ENCODE measurements around the gene ADAMTS18. TPM values are rescaled to one million over a fixed set of nuclear protein-coding genes. Genes with fewer than 3 reads are reported as not detected.
"Not testable (repeated sequence)": the region's sequence is repeated elsewhere in the genome, so short reads cannot be mapped to it uniquely, and the experiment has no call there.

ADAMTS18 gene
- 0.75 TPM for polyA plus RNA-seq (2013, experiment 1 of 2)
- 0.19 TPM for polyA plus RNA-seq (2013, experiment 2 of 2)

GRCh38 chr16:77434530-77435271 is at the start of gene ADAMTS18:
ADAMTS18 (minus strand) TSS chr16:77435034; CDS start chr16:77434695, 339 bp downstream.
- Histone ChIP-seq H3K9me3 (ENCODE audit: insufficient read depth, low read depth, low read length) (no peaks in the 10 kb centered on the region), H3K9ac (ENCODE audit: low read depth, low read length) (peak within 1 kb of the TSS; percentile 27; the same call in 1 of the 2 replicates), H3K36me3 (ENCODE audit: insufficient read depth, low read length) (no peaks in the 10 kb centered on the region), H3K4me3 (ENCODE audit: low read length) (peak within 1 kb of the TSS; percentile 62), H3K4me1 (ENCODE audit: insufficient read depth, low read length) (peaks cover 4% of the 10 kb centered on the region; the same call in 1 of the 2 replicates), H3K27ac (ENCODE audit: low read depth, low read length) (no peak within 1 kb of the TSS), H3K27me3 (ENCODE audit: insufficient read depth, low read length) (peaks cover 68% of the 10 kb centered on the region)
- under 1% methylated on average over 92 of the region's 92 CpGs for WGBS

GRCh38 chr16:77480681-77481315 is 46.0 kb upstream of the ADAMTS18 start:
- no peaks in the 10 kb centered on the region for H3K9me3 ChIP-seq (ENCODE audit: insufficient read depth, low read depth, low read length)
- no peak overlapping the region for H3K9ac ChIP-seq (ENCODE audit: low read depth, low read length)
- no peaks in the 10 kb centered on the region for H3K36me3 ChIP-seq (ENCODE audit: insufficient read depth, low read length)
- 95% methylated on average over 3 of the region's 3 CpGs for whole genome bisulfite sequencing
- H3K27ac ChIP-seq (ENCODE audit: low read depth, low read length): no peak overlapping the region
- H3K4me3 ChIP-seq (ENCODE audit: low read length): no peak overlapping the region
- no peaks in the 10 kb centered on the region for H3K27me3 ChIP-seq (ENCODE audit: insufficient read depth, low read length)
- H3K4me1 ChIP-seq (ENCODE audit: insufficient read depth, low read length): no peaks in the 10 kb centered on the region

GRCh38 chr16:77472262-77472661 is 37.4 kb upstream of the ADAMTS18 start:
- 100% methylated on average over 1 of the region's 1 CpG for WGBS
- Histone ChIP-seq H3K9ac (ENCODE audit: low read depth, low read length) (no peak overlapping the region), H3K36me3 (ENCODE audit: insufficient read depth, low read length) (no peaks in the 10 kb centered on the region), H3K27me3 (ENCODE audit: insufficient read depth, low read length) (no peaks in the 10 kb centered on the region), H3K4me1 (ENCODE audit: insufficient read depth, low read length) (peaks cover 11% of the 10 kb centered on the region; the same call in 1 of the 2 replicates), H3K9me3 (ENCODE audit: insufficient read depth, low read depth, low read length) (no peaks in the 10 kb centered on the region), H3K27ac (ENCODE audit: low read depth, low read length) (no peak overlapping the region), H3K4me3 (ENCODE audit: low read length) (no peak overlapping the region)

- Histone ChIP-seq H3K9ac (ENCODE audit: low read depth, low read length) (no peak overlapping the region), H3K27me3 (ENCODE audit: insufficient read depth, low read length) (no peaks in the 10 kb centered on the region), H3K27ac (ENCODE audit: low read depth, low read length) (no peak overlapping the region), H3K36me3 (ENCODE audit: insufficient read depth, low read length) (no peaks in the 10 kb centered on the region), H3K4me3 (ENCODE audit: low read length) (no peak overlapping the region), H3K4me1 (ENCODE audit: insufficient read depth, low read length) (peaks cover 11% of the 10 kb centered on the region; the same call in 1 of the 2 replicates), H3K9me3 (ENCODE audit: insufficient read depth, low read depth, low read length) (no peaks in the 10 kb centered on the region)
These were observed 36.0 kb upstream of the ADAMTS18 start for GRCh38 chr16:77470851-77471250.

- Histone ChIP-seq H3K36me3 (ENCODE audit: insufficient read depth, low read length) (no peaks in the 10 kb centered on the region), H3K27me3 (ENCODE audit: insufficient read depth, low read length) (no peaks in the 10 kb centered on the region), H3K4me3 (ENCODE audit: low read length) (no peak overlapping the region), H3K4me1 (ENCODE audit: insufficient read depth, low read length) (peaks cover 11% of the 10 kb centered on the region; the same call in 1 of the 2 replicates), H3K9ac (ENCODE audit: low read depth, low read length) (no peak overlapping the region), H3K9me3 (ENCODE audit: insufficient read depth, low read depth, low read length) (no peaks in the 10 kb centered on the region), H3K27ac (ENCODE audit: low read depth, low read length) (no peak overlapping the region)
- 90% methylated on average over 3 of the region's 3 CpGs for WGBS
These were observed 34.8 kb upstream of the ADAMTS18 start for GRCh38 chr16:77469634-77470033.

- H3K36me3 ChIP-seq (ENCODE audit: insufficient read depth, low read length): no peaks in the 10 kb centered on the region
- H3K27me3 ChIP-seq (ENCODE audit: insufficient read depth, low read length): no peaks in the 10 kb centered on the region
- no peak overlapping the region for H3K9ac ChIP-seq (ENCODE audit: low read depth, low read length)
- H3K27ac ChIP-seq (ENCODE audit: low read depth, low read length): no peak overlapping the region
- H3K9me3 ChIP-seq (ENCODE audit: insufficient read depth, low read depth, low read length): no peaks in the 10 kb centered on the region
- 69% methylated on average over 3 of the region's 3 CpGs for WGBS
- H3K4me3 ChIP-seq (ENCODE audit: low read length): no peak overlapping the region
- peaks cover 11% of the 10 kb centered on the region; the same call in 1 of the 2 replicates for H3K4me1 ChIP-seq (ENCODE audit: insufficient read depth, low read length)
These were observed 34.0 kb upstream of the ADAMTS18 start for GRCh38 chr16:77468831-77469230.

- Histone ChIP-seq H3K27ac (ENCODE audit: low read depth, low read length) (no peak overlapping the region), H3K9ac (ENCODE audit: low read depth, low read length) (no peak overlapping the region), H3K36me3 (ENCODE audit: insufficient read depth, low read length) (no peaks in the 10 kb centered on the region), H3K9me3 (ENCODE audit: insufficient read depth, low read depth, low read length) (no peaks in the 10 kb centered on the region), H3K4me3 (ENCODE audit: low read length) (no peak overlapping the region), H3K4me1 (ENCODE audit: insufficient read depth, low read length) (peaks cover 11% of the 10 kb centered on the region; the same call in 1 of the 2 replicates), H3K27me3 (ENCODE audit: insufficient read depth, low read length) (no peaks in the 10 kb centered on the region)
- 77% methylated on average over 4 of the region's 6 CpGs for WGBS
These were observed 33.0 kb upstream of the ADAMTS18 start for GRCh38 chr16:77467821-77468335.

- no CpG with 5 or more reads among the region's 5 CpGs for WGBS
- not testable (repeated sequence) for H3K9ac ChIP-seq (ENCODE audit: low read depth, low read length)
These were observed 28.8 kb upstream of the ADAMTS18 start for GRCh38 chr16:77463659-77464058.

GRCh38 chr16:77462894-77463293 is 28.1 kb upstream of the ADAMTS18 start:
- Histone ChIP-seq H3K27me3 (ENCODE audit: insufficient read depth, low read length) (no peaks in the 10 kb centered on the region), H3K4me1 (ENCODE audit: insufficient read depth, low read length) (peaks cover 4% of the 10 kb centered on the region; the same call in 1 of the 2 replicates)
- WGBS: 73% methylated on average over 3 of the region's 3 CpGs

More at GRCh38 chr16:77463659-77464058, 28.8 kb upstream of the ADAMTS18 start:
- not testable (repeated sequence) for H3K27ac ChIP-seq (ENCODE audit: low read depth, low read length); H3K36me3 ChIP-seq (ENCODE audit: insufficient read depth, low read length); H3K4me3 ChIP-seq (ENCODE audit: low read length); H3K4me1 ChIP-seq (ENCODE audit: insufficient read depth, low read length); H3K27me3 ChIP-seq (ENCODE audit: insufficient read depth, low read length); H3K9me3 ChIP-seq (ENCODE audit: insufficient read depth, low read depth, low read length)

GRCh38 chr16:77459534-77460254 is 24.9 kb upstream of the ADAMTS18 start:
- H3K4me3 ChIP-seq (ENCODE audit: low read length): no peak overlapping the region

More at GRCh38 chr16:77462894-77463293, 28.1 kb upstream of the ADAMTS18 start:
- Histone ChIP-seq H3K36me3 (ENCODE audit: insufficient read depth, low read length) (no peaks in the 10 kb centered on the region), H3K9ac (ENCODE audit: low read depth, low read length) (no peak overlapping the region), H3K27ac (ENCODE audit: low read depth, low read length) (no peak overlapping the region), H3K4me3 (ENCODE audit: low read length) (no peak overlapping the region), H3K9me3 (ENCODE audit: insufficient read depth, low read depth, low read length) (no peaks in the 10 kb centered on the region)

More at GRCh38 chr16:77459534-77460254, 24.9 kb upstream of the ADAMTS18 start:
- WGBS: 87% methylated on average over 3 of the region's 3 CpGs
- H3K27me3 ChIP-seq (ENCODE audit: insufficient read depth, low read length): no peaks in the 10 kb centered on the region
- no peaks in the 10 kb centered on the region for H3K36me3 ChIP-seq (ENCODE audit: insufficient read depth, low read length)
- peaks cover 9% of the 10 kb centered on the region; the same call in 1 of the 2 replicates for H3K4me1 ChIP-seq (ENCODE audit: insufficient read depth, low read length)
- H3K27ac ChIP-seq (ENCODE audit: low read depth, low read length): no peak overlapping the region
- no peak overlapping the region for H3K9ac ChIP-seq (ENCODE audit: low read depth, low read length)
- no peaks in the 10 kb centered on the region for H3K9me3 ChIP-seq (ENCODE audit: insufficient read depth, low read depth, low read length)
